H9 (cell line): ENCODE results near the gene PLEKHG3. TPM values are rescaled to one million over a fixed set of nuclear protein-coding genes. Genes with fewer than 3 reads are reported as not detected.

ENCODE experiments used
- DNase-seq: peaks from one replicate; pipeline ENCODE4 v3.0.0-alpha.2; 2017
- H2AFZ ChIP-seq: one replicate; pipeline ENCODE4 v1.6.1; 2013; ENCODE audit warnings: mild to moderate bottlenecking, low read length, control low read depth, moderate library complexity
- H2AK5ac ChIP-seq: 2 replicates; pipeline ENCODE4 v1.6.1; 2013; ENCODE audit warnings: low read length, control low read depth, mixed read lengths; ENCODE audit not compliant: insufficient read length
- H2BK120ac ChIP-seq: one replicate; pipeline ENCODE4 v1.6.1; 2013; ENCODE audit warnings: low read depth, mild to moderate bottlenecking, low read length, control low read depth, inconsistent platforms; ENCODE audit not compliant: poor library complexity, severe bottlenecking
- H2BK12ac ChIP-seq: 2 replicates; pipeline ENCODE4 v1.6.1; 2013; ENCODE audit warnings: low read length, control low read depth, mixed read lengths, low read depth; ENCODE audit not compliant: insufficient read length
- H2BK15ac ChIP-seq: 2 replicates; pipeline ENCODE4 v1.6.1; 2013; ENCODE audit warnings: low read depth, low read length, control low read depth
- H2BK20ac ChIP-seq: one replicate; pipeline ENCODE4 v1.6.1; 2013; ENCODE audit warnings: low read depth, mild to moderate bottlenecking, low read length, control low read depth, inconsistent platforms; ENCODE audit not compliant: poor library complexity, severe bottlenecking
- H2BK5ac ChIP-seq: 2 replicates; pipeline ENCODE4 v1.6.1; 2013; ENCODE audit warnings: low read length, control low read depth, mixed read lengths; ENCODE audit not compliant: insufficient read length
- H3K14ac ChIP-seq: 2 replicates; pipeline ENCODE4 v1.6.1; 2013; ENCODE audit warnings: low read length, control low read depth; ENCODE audit not compliant: insufficient read depth
- H3K18ac ChIP-seq: 2 replicates; pipeline ENCODE4 v1.6.1; 2013; ENCODE audit warnings: low read depth, mild to moderate bottlenecking, mixed read lengths, low read length, control low read depth; ENCODE audit not compliant: insufficient read length
- H3K23ac ChIP-seq: 2 replicates; pipeline ENCODE4 v1.6.1; 2013; ENCODE audit warnings: low read length, control low read depth, mixed read lengths, low read depth; ENCODE audit not compliant: insufficient read length
- H3K23me2 ChIP-seq: 2 replicates; pipeline ENCODE4 v1.6.1; 2013; ENCODE audit warnings: low read depth, mild to moderate bottlenecking, mixed read lengths, low read length, control low read depth; ENCODE audit not compliant: insufficient read length, poor library complexity, severe bottlenecking
- H3K27ac ChIP-seq: 2 replicates; pipeline ENCODE4 v1.5.1; 2013; ENCODE audit warnings: low read length, control low read depth, mixed read lengths, low read depth; ENCODE audit not compliant: insufficient read length
- H3K27me3 ChIP-seq: 2 replicates; pipeline ENCODE4 v1.6.1; 2013; ENCODE audit warnings: low read length, control low read depth, inconsistent platforms; ENCODE audit not compliant: insufficient read depth
- H3K4ac ChIP-seq: 2 replicates; pipeline ENCODE4 v1.6.1; 2013; ENCODE audit warnings: low read depth, mild to moderate bottlenecking, control low read depth, inconsistent platforms, low read length, moderate library complexity
- H3K4me1 ChIP-seq: 2 replicates; pipeline ENCODE4 v1.6.1; 2013; ENCODE audit warnings: low read length, control low read depth, inconsistent platforms; ENCODE audit not compliant: insufficient read depth
- H3K4me2 ChIP-seq: 2 replicates; pipeline ENCODE4 v1.6.1; 2013; ENCODE audit warnings: low read length, control low read depth, mixed read lengths; ENCODE audit not compliant: insufficient read length, insufficient read depth
- H3K56ac ChIP-seq: 2 replicates; pipeline ENCODE4 v1.6.1; 2013; ENCODE audit warnings: low read depth, mild to moderate bottlenecking, mixed read lengths, low read length, control low read depth; ENCODE audit not compliant: insufficient read length
- H3K79me1 ChIP-seq: 2 replicates; pipeline ENCODE4 v1.6.1; 2013; ENCODE audit warnings: low read depth, mild to moderate bottlenecking, moderate library complexity, low read length, control low read depth, inconsistent platforms; ENCODE audit not compliant: insufficient read depth, poor library complexity, severe bottlenecking
- H3K79me2 ChIP-seq: 2 replicates; pipeline ENCODE4 v1.6.1; 2013; ENCODE audit warnings: low read length, control low read depth, inconsistent platforms; ENCODE audit not compliant: insufficient read depth
- H3K9ac ChIP-seq: 2 replicates; pipeline ENCODE4 v1.6.1; 2013; ENCODE audit warnings: low read length, control low read depth, mixed read lengths; ENCODE audit not compliant: insufficient read length; ENCODE audit errors: extremely low read depth
- H3K9me3 ChIP-seq: one replicate; pipeline ENCODE4 v1.6.1; 2013; ENCODE audit warnings: low read depth, low read length, inconsistent platforms; ENCODE audit not compliant: control insufficient read depth
- H3T11ph ChIP-seq: one replicate; pipeline ENCODE4 v1.6.1; 2013; ENCODE audit warnings: mild to moderate bottlenecking, low read length, control low read depth, inconsistent platforms
- H4K20me1 ChIP-seq: one replicate; pipeline ENCODE4 v1.6.1; 2013; ENCODE audit not compliant: control insufficient read depth, insufficient read length, insufficient read depth
- H4K5ac ChIP-seq: 2 replicates; pipeline ENCODE4 v1.6.1; 2013; ENCODE audit warnings: low read depth, mild to moderate bottlenecking, mixed read lengths, low read length, control low read depth; ENCODE audit not compliant: insufficient read length
- H4K8ac ChIP-seq: replicated peaks from 2 replicates; pipeline ENCODE4 v1.6.1; 2013; ENCODE audit warnings: low read length, control low read depth, mixed read lengths, low read depth; ENCODE audit not compliant: insufficient read length
- H4K91ac ChIP-seq: 2 replicates; pipeline ENCODE4 v1.6.1; 2013; ENCODE audit warnings: low read depth, mild to moderate bottlenecking, moderate library complexity, mixed read lengths, low read length, control low read depth; ENCODE audit not compliant: insufficient read length
- H3K27ac Mint-ChIP-seq, 3 experiments: 2 replicates in 2 of 3; 3 replicates in 1 of 3; pipeline ENCODE4 v1.8.0; 2020 to 2021; ENCODE audit warnings: mixed read lengths in 3 of 3, mild to moderate bottlenecking in 1 of 3, moderate library complexity in 1 of 3
- H3K27me3 Mint-ChIP-seq: 2 replicates; pipeline ENCODE4 v1.8.0; 2021; ENCODE audit warnings: low read depth, mild to moderate bottlenecking, moderate library complexity, mixed read lengths
- H3K36me3 Mint-ChIP-seq, 3 experiments: 2 replicates in 2 of 3; 3 replicates in 1 of 3; pipeline ENCODE4 v1.8.0; 2020 to 2021; ENCODE audit warnings: low read depth in 3 of 3, mixed read lengths in 3 of 3; ENCODE audit not compliant: insufficient read depth in 1 of 3
- H3K4me1 Mint-ChIP-seq, 2 experiments: 2 replicates each; pipeline ENCODE4 v1.8.0; 2020; ENCODE audit warnings: mixed read lengths in 2 of 2
- H3K4me3 Mint-ChIP-seq, 2 experiments: 2 replicates in 1 of 2; 3 replicates in 1 of 2; pipeline ENCODE4 v1.8.0; 2020 to 2021; ENCODE audit warnings: mild to moderate bottlenecking in 2 of 2, mixed read lengths in 2 of 2, moderate library complexity in 1 of 2
- H3K9me3 Mint-ChIP-seq, 2 experiments: 2 replicates in 1 of 2; 3 replicates in 1 of 2; pipeline ENCODE4 v1.8.0; 2020; ENCODE audit warnings: mild to moderate bottlenecking in 2 of 2, mixed read lengths in 2 of 2, moderate library complexity in 1 of 2
- CTCF ChIP-seq: fragments of 200-600 bp; sonication (generic); conservative IDR thresholded peaks from 3 replicates; pipeline ENCODE4 v1.8.0; 2021; ENCODE audit warnings: antibody characterized with exemption, mild to moderate bottlenecking
- WGBS: extraction: QIAGEN DNeasy Blood & Tissue Kit; methylation state at CpG from one replicate; pipeline ENCODE4 v1.1.7; 2013; ENCODE audit warnings: missing lambda C conversion rate, low lambda C conversion rate, mixed read lengths; ENCODE audit not compliant: insufficient read length; ENCODE audit errors: extremely low coverage; 5-methylcytosine and 5-hydroxymethylcytosine counted together
- total RNA-seq: library from RNA; stranded (reverse); gene quantifications from 2 replicates; pipeline ENCODE4 v1.2.1, GENCODE V29; 2021

The PLEKHG3 gene
- total RNA-seq, 1 experiment from 2014 or later = 48.5 TPM

- peaks cover 18 to 28% of the 10 kb centered on the region in 2 experiments for H3K4me1 Mint-ChIP-seq
Measured at GRCh38 chr14:64680714-64681065, 23.5 kb upstream of the PLEKHG3 start.

More at GRCh38 chr14:64680714-64681065, 23.5 kb upstream of the PLEKHG3 start:
- Mint-ChIP-seq H3K36me3 (no peaks in the 10 kb centered on the region), H3K4me3 (no peak overlapping the region), H3K9me3 (no peaks in the 10 kb centered on the region), H3K27me3 (no peaks in the 10 kb centered on the region; the same call in 1 of the 2 replicates), H3K27ac (no peak overlapping the region)
- Histone ChIP-seq H4K20me1 (no peaks in the 10 kb centered on the region), H3K23ac (no peak overlapping the region), H3K4me2 (no peak overlapping the region), H3K18ac (no peak overlapping the region), H3K4ac (no peak overlapping the region), H3T11ph (no peak overlapping the region), H2BK120ac (no peak overlapping the region), H3K27ac (no peak overlapping the region), H2BK12ac (no peak overlapping the region), H2AFZ (no peak overlapping the region), H3K27me3 (no peaks in the 10 kb centered on the region), H2AK5ac (no peak overlapping the region), H3K9ac (no peak overlapping the region), H4K91ac (no peak overlapping the region), H3K23me2 (no peaks in the 10 kb centered on the region), H3K9me3 (no peaks in the 10 kb centered on the region), H3K14ac (no peak overlapping the region), H2BK5ac (no peak overlapping the region), H4K8ac (no peak overlapping the region), H2BK20ac (no peak overlapping the region), H3K56ac (no peak overlapping the region), H3K79me1 (no peaks in the 10 kb centered on the region), H4K5ac (no peak overlapping the region), H3K4me1 (no peaks in the 10 kb centered on the region), H2BK15ac (no peak overlapping the region), H3K79me2 (no peaks in the 10 kb centered on the region)
- TF ChIP-seq CTCF = no peak
- no peak for DNase-seq
- no CpG with 5 or more reads among the region's 3 CpGs for WGBS
